Kidney capillary endothelial cell (primary cell): Measurements from ENCODE around the gene HPGDS.

Source experiments
- DNase-seq: peaks from one replicate; pipeline ENCODE4 v3.0.0-alpha.2; 2018; ENCODE audit warnings: low spot score

HPGDS gene

GRCh38 chr4:94253036-94253435 is 89.6 kb downstream of the HPGDS start:
- DNase-seq: no peak

GRCh38 chr4:94251094-94251493 is 91.5 kb downstream of the HPGDS start:
- no peak for DNase-seq
